Measurements from ENCODE around the gene BRCA1. TPM values are rescaled to one million over a fixed set of nuclear protein-coding genes. Genes with fewer than 3 reads are reported as not detected.
"Not testable (repeated sequence)": the region's sequence is repeated elsewhere in the genome, so short reads cannot be mapped to it uniquely, and the experiment has no call there.

BRCA1 gene
- total RNA-seq, 1 donor from 2014 or later, result 21.4 TPM

DNA sequence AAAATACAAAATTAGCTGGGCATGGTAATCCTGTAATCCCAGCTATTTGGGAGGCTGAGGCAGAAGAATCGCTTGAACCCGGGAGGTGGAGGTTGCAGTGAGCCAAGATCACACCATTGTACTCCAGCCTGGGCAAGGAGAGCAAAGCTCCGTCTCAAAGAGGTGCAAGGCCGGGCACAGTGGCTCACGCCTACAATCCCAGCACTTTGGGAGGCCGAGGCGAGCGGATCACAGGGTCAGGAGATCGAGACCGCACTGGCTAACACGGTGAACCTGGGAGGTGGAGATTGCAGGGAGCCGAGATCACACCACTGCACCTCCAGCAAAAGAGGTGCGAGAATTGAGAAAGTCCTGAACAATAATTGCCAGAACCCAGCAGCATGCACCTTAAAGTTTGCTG, 124.3 kb downstream of the BRCA1 start:
- DNase-seq, result not testable (repeated sequence)

DNA sequence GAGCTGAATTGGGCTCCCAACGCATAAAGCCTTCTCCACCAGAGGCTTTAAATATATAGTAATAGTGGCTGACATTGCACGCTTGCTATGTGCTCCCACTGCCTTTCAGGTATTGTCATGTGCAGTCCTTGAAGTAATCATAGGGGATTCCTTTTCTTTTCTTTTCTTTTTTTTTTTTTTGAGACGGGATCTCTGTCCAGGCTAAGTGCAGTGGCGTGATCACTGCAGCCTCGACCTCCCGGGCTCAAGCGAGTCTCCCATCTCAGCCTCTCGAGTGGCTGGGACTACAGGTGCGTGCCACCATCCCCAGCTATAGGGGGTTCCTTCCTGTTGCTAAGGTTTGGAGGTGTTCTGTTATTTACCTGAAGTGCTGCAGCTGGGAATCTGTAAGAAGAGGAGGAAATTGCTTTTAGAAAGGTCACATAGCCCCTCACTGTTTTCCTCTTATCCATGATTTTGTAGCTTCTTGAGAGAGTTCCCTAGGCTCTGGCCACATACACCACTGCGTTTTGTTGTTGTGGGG, 126.1 kb downstream of the BRCA1 start:
- DNase-seq, result no peak

GRCh38 chr17:42997984-42998938, 126.9 kb downstream of the BRCA1 start, which contains the start of gene RPL27:
Gene RPL27, plus strand, starts transcription at chr17:42998419. Its CDS starts 332 bp downstream, at chr17:42998751.
- DNase-seq, result peak; percentile 100

GRCh38 chr17:42997390-42997983, 127.7 kb downstream of the BRCA1 start:
- no peak for DNase-seq

Small RNAs within 50 kb of the gene (small RNA-seq; reads per million reads assigned to genes)
- gene AC060780.2 (ENCODE audit: low replicate concordance) (not detected), gene AC060780.3 (ENCODE audit: low replicate concordance) (not detected), gene AC135721.1 (ENCODE audit: low replicate concordance) (not detected)

Other genes with a start within 250 kb of the BRCA1 start
- gene G6PC1, start 224.6 kb downstream of the BRCA1 start, total RNA-seq, result not detected
- gene AARSD1, start 160.9 kb downstream of the BRCA1 start, total RNA-seq, result 16.0 TPM
- 61.5 TPM for gene PTGES3L, start 145.3 kb downstream of the BRCA1 start, total RNA-seq
- gene RUNDC1, start 144.8 kb downstream of the BRCA1 start, total RNA-seq, result 10.7 TPM
- gene RPL27, start 126.9 kb downstream of the BRCA1 start, total RNA-seq, result 1,583 TPM
- 6.7 TPM for gene IFI35, start 118.6 kb downstream of the BRCA1 start, total RNA-seq
- gene VAT1, start 103.0 kb downstream of the BRCA1 start, total RNA-seq, result 66.7 TPM
- 0.92 TPM for gene RND2, start 100.1 kb downstream of the BRCA1 start, total RNA-seq
- gene NBR1, start 45.9 kb upstream of the BRCA1 start, total RNA-seq, result 102 TPM
- gene TMEM106A, start 86.5 kb upstream of the BRCA1 start, total RNA-seq, result 5.7 TPM
- not detected for gene CCDC200, start 103.3 kb upstream of the BRCA1 start, total RNA-seq
- not detected for gene RNU2-1, start 108.6 kb upstream of the BRCA1 start, total RNA-seq

Measured in tongue (tissue), 3 donors.